Peyer's patch (tissue), 4 donors: Measurements from ENCODE around the gene UST.

Experiments used
- POLR2A ChIP-seq, 2 donors: fragments of 450-650 bp; IDR thresholded peaks; one replicate each; pipeline ENCODE4 v1.5.1; 2017; ENCODE audit warnings: antibody characterized with exemption in 2 of 2, mild to moderate bottlenecking in 2 of 2, moderate library complexity in 2 of 2
- TF ChIP-seq, protein P1 (sequence below), 6 experiments: fragments of 450-650 bp in 4 of 6; fragments of 200-600 bp in 2 of 6; sonication (generic) in 1 of 6; IDR thresholded peaks; one replicate each; pipeline ENCODE4 v1.5.1; 2017 to 2019; ENCODE audit warnings: antibody characterized with exemption in 6 of 6, mild to moderate bottlenecking in 3 of 6, moderate library complexity in 1 of 6

DNA sequence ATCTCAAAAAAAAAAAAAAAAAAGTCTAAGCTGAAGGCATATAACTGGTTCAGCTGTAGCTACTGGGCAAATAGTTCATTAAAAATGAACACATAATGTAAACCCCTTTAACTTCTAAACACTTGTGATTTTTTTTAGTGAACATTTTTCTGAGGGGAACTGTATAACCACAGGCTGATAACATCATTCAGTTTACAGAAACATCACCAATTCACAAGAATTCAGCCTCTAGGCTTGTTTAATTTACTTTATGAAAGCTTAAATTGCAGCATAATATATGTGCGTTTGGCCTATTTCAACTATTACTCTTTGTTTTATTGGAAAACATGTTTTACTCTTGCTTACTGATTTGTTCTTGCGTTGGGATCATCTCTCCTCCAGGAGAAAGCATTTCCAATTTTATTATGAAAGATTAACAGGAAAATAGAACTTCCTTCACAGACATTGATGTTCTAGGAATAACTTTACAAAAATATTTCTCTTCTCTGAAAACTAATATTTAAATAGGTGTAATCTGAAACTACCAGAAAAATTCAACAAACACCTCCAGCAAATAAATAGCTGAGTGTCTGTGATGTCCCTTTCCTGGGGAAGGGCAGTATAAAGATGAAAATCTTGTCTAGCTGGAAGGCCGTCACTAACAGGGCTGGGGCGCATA, 284.5 kb downstream of the UST start:
- TF ChIP-seq, protein P1, sequence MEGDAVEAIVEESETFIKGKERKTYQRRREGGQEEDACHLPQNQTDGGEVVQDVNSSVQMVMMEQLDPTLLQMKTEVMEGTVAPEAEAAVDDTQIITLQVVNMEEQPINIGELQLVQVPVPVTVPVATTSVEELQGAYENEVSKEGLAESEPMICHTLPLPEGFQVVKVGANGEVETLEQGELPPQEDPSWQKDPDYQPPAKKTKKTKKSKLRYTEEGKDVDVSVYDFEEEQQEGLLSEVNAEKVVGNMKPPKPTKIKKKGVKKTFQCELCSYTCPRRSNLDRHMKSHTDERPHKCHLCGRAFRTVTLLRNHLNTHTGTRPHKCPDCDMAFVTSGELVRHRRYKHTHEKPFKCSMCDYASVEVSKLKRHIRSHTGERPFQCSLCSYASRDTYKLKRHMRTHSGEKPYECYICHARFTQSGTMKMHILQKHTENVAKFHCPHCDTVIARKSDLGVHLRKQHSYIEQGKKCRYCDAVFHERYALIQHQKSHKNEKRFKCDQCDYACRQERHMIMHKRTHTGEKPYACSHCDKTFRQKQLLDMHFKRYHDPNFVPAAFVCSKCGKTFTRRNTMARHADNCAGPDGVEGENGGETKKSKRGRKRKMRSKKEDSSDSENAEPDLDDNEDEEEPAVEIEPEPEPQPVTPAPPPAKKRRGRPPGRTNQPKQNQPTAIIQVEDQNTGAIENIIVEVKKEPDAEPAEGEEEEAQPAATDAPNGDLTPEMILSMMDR (IDR thresholded peaks at IDR 0.05): no peak
- no peak for TF ChIP-seq POLR2A (IDR thresholded peaks at IDR 0.05)
